ENCODE results near the gene SYNJ2. TPM values are rescaled to one million over a fixed set of nuclear protein-coding genes. Genes with fewer than 3 reads are reported as not detected.

SYNJ2 gene
- total and polyA plus RNA-seq, 2 donors (not counting 3 experiments of a cell fraction or from before 2014, with no cell fraction given) = 35.1 to 78.2 TPM

DNA sequence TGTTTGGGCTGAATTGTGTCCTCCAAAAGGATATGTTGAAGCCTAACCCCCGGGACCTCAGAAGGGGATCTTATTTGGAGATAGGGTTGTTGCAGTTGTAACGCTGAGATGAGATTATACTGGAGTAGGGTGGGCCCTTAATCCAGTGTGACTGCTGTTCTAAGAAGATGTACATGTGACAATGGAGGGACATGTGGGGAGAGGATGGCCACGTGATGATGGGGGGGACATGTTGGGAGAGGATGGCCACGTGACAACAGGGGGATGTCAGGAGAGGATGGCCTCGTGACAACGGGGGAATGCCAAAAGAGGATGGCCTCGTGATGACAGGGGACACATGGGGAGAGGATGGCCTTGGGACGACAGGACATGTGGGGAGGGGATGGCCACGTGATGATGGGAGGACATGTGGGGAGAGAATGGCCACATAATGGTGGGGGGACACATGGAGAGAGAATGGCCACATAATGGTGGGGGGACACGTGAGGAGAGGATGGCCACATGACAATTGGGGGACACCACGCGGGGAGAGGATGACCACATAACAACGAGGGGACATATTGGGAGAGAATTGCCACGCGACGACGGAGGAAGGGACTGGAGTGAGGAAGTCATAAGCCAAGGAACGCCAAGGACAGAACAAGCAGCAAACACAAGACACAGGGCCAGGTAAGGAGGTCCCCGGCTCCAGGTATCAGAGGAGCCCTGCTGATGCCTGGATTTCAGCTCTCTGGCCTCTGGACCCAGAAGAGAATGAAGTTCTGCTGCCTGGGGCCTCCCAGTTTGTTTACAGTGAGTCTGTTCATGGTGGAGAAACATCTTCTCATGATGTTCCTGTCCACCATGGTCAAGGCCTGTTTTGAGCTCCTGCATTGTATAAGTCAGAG is 29.2 kb downstream of the SYNJ2 start:
- H3K4me2 ChIP-seq (ENCODE audit: insufficient read depth, low read length) = no peak overlapping the region
- peaks cover 97% of the 10 kb centered on the region for H3K79me2 ChIP-seq (ENCODE audit: control insufficient read depth, insufficient read depth, low read length)
- ChIA-PET POLR2A (no interaction called here), CTCF (interaction anchor here (0.8 kb wide), 1 partner anchor 28 kb away, joined by 3 read pairs; no protein-coding TSS in a partner anchor)
- H3K9ac ChIP-seq (replicated peaks; ENCODE audit: extremely low read depth, insufficient read depth, low read length) = no peak overlapping the region
- H4K20me1 ChIP-seq (replicated peaks; ENCODE audit: control insufficient read depth, extremely low read depth, insufficient read depth, low read length) = no peaks in the 10 kb centered on the region
- DNase-seq (ENCODE audit: low read depth, low spot score) = no peak
- H3K36me3 ChIP-seq (ENCODE audit: control insufficient read depth in 2 of 2, extremely low read depth in 1 of 2, insufficient read depth in 2 of 2, low read length in 2 of 2) = no peaks in the 10 kb centered on the region
- peak overlapping the region; percentile 79 for H3K27ac ChIP-seq (ENCODE audit: insufficient read depth, low read depth, low read length)
- BruUV-seq (replicated peaks) = no TSS peak
- no peak for FAIRE-seq
- H3K4me1 ChIP-seq (ENCODE audit: control insufficient read depth, extremely low read depth, insufficient read depth, low read length) = peaks cover 50% of the 10 kb centered on the region
- H3K27me3 ChIP-seq (ENCODE audit: control insufficient read depth in 2 of 2, insufficient read depth in 2 of 2, low read length in 2 of 2) = no peaks in the 10 kb centered on the region
- TF ChIP-seq, protein P1, sequence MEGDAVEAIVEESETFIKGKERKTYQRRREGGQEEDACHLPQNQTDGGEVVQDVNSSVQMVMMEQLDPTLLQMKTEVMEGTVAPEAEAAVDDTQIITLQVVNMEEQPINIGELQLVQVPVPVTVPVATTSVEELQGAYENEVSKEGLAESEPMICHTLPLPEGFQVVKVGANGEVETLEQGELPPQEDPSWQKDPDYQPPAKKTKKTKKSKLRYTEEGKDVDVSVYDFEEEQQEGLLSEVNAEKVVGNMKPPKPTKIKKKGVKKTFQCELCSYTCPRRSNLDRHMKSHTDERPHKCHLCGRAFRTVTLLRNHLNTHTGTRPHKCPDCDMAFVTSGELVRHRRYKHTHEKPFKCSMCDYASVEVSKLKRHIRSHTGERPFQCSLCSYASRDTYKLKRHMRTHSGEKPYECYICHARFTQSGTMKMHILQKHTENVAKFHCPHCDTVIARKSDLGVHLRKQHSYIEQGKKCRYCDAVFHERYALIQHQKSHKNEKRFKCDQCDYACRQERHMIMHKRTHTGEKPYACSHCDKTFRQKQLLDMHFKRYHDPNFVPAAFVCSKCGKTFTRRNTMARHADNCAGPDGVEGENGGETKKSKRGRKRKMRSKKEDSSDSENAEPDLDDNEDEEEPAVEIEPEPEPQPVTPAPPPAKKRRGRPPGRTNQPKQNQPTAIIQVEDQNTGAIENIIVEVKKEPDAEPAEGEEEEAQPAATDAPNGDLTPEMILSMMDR (IDR thresholded peaks at IDR 0.05; ENCODE audit: extremely low read depth in 1 of 2, insufficient read depth in 1 of 2, low read depth in 1 of 2, low read length in 2 of 2) = no peak
- TF ChIP-seq EZH2 (IDR thresholded peaks at IDR 0.05; ENCODE audit: borderline replicate concordance, low read depth, low read length, severe bottlenecking) = no peak
- no peak for TF ChIP-seq POLR2A (IDR thresholded peaks at IDR 0.05; ENCODE audit: low read depth, low read length)
- no peak for TF ChIP-seq MYC (IDR thresholded peaks at IDR 0.05; ENCODE audit: low read depth, low read length)
- no peak for TF ChIP-seq JUN (IDR thresholded peaks at IDR 0.05; ENCODE audit: borderline replicate concordance, insufficient read depth, insufficient read length, low read depth)
- TF ChIP-seq FOS (IDR thresholded peaks at IDR 0.05; ENCODE audit: borderline replicate concordance, insufficient read depth, low read length) = no peak
- no peak for TF ChIP-seq GATA2 (IDR thresholded peaks at IDR 0.05; ENCODE audit: insufficient read depth, insufficient read length, low read depth, low read length)
- TF ChIP-seq POLR2AphosphoS5 (IDR thresholded peaks at IDR 0.05; ENCODE audit: insufficient read depth, low read depth, low read length) = no peak
- TF ChIP-seq, protein P2, sequence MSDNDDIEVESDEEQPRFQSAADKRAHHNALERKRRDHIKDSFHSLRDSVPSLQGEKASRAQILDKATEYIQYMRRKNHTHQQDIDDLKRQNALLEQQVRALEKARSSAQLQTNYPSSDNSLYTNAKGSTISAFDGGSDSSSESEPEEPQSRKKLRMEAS (IDR thresholded peaks at IDR 0.05; ENCODE audit: insufficient read depth, insufficient read length) = no peak
- no peak overlapping the region for H3K4me3 ChIP-seq (replicated peaks in 1 of 3; ENCODE audit: insufficient read depth in 1 of 3, low read depth in 1 of 3, low read length in 3 of 3)
- H3K9me3 ChIP-seq (replicated peaks; ENCODE audit: control insufficient read depth, insufficient read depth, low read length) = no peaks in the 10 kb centered on the region
- no peak overlapping the region for H2AFZ ChIP-seq (ENCODE audit: low read depth, low read length)
- dilution Hi-C loops (cut with MboI; ENCODE audit: extremely low pct_ligation_motif_present, low sequenced_read_pairs) (no loop called here), intact Hi-C loops (cut with micrococcal nuclease) (no loop called here)
- no peaks in the 10 kb centered on the region for H3K9me1 ChIP-seq (replicated peaks; ENCODE audit: control insufficient read depth, extremely low read depth, insufficient read depth, low read length)
